ENCODE results near the gene MAPKAPK2.

MAPKAPK2 gene

DNA sequence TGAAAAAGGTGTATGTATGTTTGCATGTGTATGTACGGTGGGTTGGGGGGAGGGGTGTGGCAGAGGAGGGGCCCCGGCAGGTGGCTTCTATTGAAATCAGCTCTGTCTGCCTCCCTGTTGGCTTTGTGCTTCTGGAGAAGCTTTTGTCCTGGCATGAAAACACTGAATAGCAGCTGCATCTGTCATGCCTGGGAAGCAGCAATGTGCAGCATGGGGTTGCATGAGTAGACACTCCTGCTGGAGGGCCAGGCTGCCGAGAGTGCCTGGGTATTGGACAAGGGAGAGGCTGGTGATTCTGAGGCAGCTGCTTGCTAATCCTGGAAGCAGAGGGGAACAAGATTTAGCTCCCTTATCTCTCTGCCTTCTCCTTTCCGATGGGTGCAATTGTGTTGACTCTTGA, 20.5 kb downstream of the MAPKAPK2 start:
- no peak for DNase-seq

DNA sequence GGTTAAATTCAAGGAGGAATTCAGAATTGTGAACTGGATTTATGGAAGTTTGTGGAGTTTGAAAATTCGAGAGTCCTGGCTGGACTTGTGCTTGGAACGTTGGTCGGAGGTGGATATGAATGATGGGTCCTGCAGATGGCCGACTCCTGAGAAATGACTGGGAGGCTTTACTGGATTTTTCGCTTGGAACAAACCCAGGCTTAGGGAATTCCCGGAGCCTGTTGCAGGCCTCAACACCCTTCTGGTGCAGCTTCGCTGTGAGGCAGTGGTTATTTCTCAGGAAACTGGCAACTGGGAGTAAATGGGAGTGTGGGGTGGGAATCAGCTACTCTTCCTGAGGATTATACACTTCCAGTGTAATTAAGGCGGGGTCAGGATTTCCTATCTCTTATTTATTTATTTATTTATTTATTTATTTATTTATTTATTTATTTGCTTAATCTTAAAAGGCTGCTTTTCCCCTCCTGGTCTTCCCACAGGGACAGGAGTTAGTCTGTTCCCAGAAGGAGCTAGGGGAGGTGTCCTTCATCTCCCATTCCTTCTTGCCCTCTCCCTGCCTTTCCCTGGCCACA, 21.1 kb downstream of the MAPKAPK2 start:
- no peak for DNase-seq

GRCh38 chr1:206706298-206706791, 21.6 kb downstream of the MAPKAPK2 start:
- DNase-seq: peak in 1 of 5 experiments; percentile 42

DNA sequence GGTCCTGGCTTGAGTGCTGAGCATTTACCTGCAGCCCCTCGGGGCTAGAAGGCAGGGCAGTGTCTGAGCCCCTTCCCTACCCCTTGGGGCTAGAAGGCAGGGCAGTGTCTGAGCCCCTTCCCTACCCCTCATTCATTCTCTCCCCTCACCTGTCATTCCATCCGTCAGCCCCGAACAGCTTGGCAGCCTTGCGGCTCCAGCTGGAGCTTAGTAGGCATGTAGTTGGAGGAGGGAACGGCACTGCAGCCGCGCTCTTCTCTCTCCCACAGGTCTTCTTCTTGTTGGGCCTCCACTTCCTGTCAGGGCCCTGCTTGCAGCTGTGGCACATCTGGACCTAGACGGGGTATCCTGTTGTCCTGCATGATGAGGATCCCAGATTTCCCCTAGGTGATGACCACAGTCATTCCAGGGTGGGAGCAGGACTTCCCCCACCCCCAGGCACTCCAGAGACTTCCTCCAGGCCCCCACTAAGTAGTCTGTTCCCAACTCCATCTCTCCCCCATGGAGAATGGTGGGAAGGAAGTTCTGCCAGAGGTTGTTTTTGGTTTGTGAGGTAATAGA, 22.2 kb downstream of the MAPKAPK2 start:
- DNase-seq: no peak

DNA sequence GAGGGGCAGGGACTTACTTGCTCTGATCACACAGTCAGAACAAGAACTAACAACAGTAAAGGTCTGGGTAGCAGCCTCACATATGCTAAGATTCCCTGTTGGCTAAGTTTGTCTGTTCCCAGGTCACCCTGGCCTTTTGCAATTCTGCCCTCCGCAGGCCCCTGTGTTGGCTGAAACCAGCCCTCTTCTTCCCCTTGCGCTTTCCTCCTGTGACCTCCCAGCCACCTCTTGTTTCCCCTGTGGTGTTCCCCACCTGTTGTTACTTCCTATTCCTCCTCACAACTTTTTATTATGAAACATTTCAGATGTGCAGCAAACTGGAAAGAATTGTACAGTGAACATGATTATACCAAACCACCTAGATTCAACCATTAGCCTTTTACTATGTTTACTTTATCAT, 23.4 kb downstream of the MAPKAPK2 start:
- DNase-seq: no peak

- DNase-seq: no peak
Observed at GRCh38 chr1:206708882-206709281, 24.2 kb downstream of the MAPKAPK2 start.

- DNase-seq: no peak
Observed at GRCh38 chr1:206709322-206709721, 24.6 kb downstream of the MAPKAPK2 start.

DNA sequence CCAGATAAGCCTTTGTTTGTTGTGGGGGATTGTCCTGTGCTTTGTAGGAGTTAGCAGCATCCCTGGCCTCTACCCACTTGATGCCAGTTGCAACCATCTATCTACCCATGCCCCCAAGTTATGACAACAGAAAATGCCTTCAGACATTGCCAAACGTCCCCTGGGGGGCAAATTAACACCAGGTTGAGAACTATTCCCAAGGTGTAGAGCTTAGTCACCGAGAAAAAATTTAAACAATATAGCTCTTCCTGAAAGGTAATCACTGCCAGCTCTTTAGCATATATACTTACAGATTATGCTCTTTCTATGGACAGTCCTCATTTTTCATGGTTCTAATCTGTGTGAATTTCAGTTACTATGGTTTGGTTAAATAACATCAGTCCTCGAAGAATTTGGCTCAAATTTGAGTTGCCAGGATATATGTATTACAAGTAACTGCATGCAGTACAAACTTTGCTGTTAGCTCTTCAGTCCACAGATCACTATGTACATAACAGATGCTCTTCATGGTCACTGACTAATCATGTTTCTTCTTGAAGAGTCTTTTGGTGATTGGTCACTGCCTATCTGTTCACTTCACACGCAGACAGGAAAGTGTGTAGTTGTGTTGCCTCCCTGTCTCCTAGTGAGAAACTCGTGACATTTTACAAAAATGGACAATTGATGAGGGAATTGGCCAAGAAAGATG, 25.2 kb downstream of the MAPKAPK2 start:
- DNase-seq: no peak

DNA sequence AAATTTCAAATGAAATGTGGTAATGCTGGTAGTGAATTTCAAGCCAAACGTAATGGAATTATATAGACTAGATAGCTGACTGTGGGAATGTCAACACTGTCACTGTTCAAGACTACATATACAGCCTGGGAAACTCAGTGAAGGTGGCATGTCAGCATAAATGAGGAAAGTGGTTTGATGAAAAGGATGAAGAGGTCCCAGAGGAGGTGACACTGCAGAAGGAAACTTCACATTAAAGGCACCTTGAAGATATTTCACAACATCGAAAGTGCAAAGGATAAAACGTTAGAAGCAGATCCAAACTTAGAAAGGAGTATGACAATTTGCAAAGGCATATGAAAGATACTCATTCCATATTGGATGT, 25.7 kb downstream of the MAPKAPK2 start:
- no peak for DNase-seq

DNA sequence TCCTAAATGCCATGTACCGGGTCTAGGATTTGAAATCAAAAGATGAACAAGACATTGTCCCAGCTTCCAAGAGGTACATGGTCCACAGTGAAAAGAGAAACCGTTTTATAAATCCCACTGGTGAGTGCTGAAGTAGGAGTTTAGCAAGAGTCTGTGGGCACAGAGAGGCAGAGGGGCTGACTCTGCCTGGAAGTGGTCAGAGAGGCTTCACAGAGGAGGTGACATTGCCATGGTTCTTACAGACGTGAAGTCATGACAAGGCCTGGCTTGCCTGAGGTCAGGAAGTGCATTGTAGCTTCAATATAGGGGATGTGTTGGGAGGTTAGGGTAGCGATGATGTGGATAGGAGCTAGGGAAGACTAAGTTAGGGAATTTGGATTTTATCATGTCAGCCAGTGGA, 28.4 kb downstream of the MAPKAPK2 start:
- peak in 2 of 5 experiments; percentile 50 to 57 for DNase-seq

- no peak for DNase-seq
Observed at GRCh38 chr1:206713910-206714312, 29.2 kb downstream of the MAPKAPK2 start.

GRCh38 chr1:206714331-206715058, 29.8 kb downstream of the MAPKAPK2 start:
- DNase-seq: peak in 1 of 5 experiments; percentile 72

DNA sequence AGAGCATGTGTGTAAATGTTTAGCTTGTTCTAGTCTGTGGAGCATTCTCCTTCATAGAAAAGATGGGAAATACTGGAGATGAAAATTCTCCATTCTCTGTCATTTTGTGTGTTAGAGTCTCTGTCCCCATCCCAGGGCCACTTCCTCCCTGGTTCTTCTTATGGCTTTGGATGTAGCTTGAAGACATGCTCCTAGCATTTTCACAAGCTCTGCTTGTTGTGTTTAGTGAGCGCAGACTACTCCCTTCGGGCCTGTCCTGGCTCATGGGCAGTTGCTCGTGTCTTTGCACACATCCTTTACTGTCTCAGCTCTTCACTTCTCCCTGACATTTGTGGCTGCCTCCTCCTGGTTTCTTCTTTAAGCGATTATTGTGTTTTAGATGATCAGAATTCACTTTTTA, 30.4 kb downstream of the MAPKAPK2 start:
- DNase-seq: no peak

DNA sequence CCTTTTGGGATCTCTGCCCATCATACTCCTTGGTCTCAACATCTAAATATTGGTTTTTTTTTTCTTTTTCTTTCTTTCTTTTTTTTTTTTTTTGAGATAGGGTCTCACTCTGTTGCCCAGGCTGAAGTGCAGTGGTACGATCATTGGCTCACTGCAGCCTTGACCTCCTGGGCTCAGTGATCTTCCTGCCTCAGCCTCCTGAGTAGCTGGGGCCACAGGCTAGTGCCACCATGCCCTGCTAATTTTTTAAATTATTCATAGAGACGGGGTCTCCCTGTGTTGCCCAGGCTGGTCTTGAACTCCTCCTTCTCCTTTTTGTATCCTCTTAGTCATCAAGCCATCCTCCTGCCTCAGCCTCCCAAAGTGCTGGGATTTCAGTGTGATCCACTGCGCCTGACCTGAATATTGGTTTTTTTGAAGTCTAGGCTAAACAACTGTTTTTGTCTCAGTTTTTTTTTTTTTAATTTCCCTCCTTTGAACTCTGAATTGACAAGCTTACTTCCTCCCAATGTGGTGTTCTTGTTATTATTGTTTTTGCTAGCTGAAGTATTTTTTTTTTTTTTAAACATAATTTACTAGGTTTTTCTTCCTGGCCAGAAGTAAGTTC, 30.9 kb downstream of the MAPKAPK2 start:
- peak in 2 of 5 experiments; percentile 27 to 78 for DNase-seq

DNA sequence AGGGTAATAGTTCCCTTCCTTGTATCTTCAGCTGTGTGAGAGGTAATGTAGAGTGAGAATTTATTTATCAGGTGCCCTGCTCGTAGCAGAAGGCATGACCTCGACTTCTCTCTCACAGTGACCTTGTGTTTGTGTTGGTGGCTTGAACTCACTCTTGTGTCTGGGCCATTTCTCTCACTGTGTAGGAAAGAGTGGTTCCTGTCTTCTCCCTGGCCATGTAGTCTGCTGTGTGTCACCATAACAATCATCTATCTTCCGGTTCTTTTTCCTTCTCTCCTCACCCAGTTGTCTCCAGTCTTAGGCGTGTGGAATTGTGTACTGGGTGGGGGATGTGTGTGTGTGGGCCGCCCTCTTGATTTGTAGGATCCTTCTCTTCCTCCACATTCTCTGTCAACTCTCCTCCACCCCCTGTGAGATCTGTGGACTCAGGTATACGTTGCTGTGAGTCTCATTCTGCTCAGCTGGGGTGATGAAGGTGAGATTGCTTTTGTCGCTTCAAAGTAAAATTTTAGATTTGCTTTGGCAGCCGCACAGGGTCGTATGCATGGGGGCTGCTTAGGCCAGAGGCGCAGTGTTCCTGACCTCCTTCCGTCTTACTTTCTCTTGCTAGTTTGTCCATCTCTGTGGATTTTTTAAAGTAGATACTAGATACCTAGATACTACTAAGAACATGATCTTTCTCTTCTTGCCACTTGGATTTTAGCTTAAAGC, 31.6 kb downstream of the MAPKAPK2 start:
- DNase-seq: peak in 1 of 5 experiments; percentile 16

- peak in 2 of 5 experiments; percentile 47 to 68 for DNase-seq
Observed at GRCh38 chr1:206716870-206717673, 32.4 kb downstream of the MAPKAPK2 start.

DNA sequence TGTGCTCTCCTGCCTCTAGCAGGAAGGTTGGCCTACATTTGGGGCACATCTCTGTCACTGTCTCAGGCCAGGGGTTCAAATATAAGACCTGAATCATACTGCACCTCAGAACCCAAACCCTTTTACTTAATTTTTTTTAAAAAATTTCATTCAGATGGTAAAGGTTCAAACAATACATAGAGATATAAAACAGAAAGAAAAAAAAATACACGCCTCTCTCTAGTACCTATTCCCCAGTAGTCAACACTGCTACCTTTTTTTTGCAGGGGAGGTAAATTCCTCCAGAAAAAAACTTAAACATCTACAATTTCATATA, 32.9 kb downstream of the MAPKAPK2 start:
- no peak for DNase-seq

DNA sequence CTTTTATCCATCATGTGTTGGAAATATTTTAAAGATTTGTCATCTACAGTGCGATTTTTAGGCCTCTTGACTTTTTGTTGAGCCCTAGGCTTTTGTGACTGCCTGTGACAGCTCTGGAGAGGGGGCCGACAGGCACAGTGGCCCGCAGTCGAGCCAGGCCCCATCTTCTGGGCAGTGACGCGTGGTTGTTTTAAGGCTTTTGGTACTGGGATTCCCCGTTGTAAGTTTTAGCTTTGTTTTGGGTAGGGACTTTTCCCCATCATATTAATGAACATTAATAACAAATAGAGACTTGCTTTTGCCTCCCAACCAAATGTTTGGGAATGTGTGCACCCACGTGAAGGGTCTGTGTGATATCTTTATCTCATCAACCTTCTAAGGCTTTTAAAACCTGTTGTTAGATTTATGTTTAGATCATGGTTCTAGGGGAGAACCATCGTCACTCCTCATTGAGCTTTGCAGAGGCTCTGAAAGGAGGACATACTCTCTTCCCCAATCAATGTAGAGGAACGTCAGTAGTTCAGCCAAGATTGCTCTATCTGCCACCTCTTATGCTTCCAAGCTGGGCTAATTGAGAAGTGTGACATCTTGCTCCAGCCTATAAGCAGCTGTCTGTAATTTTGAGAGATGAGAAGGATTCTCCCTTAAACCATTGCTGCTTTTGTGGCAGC, 34.6 kb downstream of the MAPKAPK2 start:
- DNase-seq: no peak

DNA sequence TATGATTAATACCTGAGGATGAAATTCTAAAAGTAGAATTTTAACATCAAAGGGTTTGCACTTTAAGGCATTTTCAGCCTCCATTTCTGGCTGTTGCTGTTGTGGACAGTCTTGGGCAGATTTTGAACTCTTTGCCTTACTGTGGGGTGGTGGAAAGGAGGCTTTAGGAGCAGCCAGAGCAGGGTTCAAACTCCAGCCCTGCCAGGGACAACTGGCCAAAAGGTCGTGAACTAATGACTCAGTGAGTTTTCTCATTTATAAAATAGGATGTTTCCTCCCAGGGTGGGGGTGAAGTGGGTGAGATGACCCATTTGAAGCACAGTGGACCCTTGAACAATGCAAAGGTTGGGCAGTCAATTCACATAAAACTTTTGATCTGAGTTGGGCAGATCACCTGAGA, 36.7 kb downstream of the MAPKAPK2 start:
- DNase-seq: no peak

DNA sequence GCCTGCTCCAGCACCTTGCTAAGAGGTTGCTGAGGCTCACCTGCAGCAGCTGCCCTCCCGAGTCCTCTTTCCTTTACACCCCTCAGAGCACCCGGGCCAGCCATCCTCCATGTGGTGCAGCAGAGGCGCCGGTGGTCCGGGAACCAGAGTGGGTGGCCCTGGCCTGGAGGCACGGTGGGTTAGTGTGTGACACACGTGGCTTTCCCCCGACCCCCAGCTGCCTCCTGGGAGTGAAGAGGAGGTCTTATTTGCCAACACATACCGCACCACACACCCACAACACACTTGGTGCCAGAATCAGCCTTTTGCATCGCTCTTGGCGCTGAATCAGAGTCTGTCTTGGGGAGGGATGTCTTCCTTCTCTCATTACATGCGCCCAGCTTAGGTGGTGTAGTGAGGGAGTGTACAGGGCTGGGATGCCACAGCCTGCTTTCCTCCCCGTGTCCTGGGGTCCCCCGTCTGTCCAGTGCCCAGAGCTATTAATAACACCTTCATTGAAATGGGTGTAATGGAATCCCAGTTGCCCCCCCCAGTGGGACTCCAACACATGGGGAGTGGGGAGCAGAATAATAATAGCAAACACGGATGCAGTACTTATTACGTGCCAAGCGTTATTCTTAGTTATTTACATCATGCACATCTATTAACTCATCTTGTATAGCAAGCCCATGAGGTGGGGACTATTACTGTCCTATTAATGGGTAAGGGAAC, 38.2 kb downstream of the MAPKAPK2 start:
- DNase-seq: no peak

DNA sequence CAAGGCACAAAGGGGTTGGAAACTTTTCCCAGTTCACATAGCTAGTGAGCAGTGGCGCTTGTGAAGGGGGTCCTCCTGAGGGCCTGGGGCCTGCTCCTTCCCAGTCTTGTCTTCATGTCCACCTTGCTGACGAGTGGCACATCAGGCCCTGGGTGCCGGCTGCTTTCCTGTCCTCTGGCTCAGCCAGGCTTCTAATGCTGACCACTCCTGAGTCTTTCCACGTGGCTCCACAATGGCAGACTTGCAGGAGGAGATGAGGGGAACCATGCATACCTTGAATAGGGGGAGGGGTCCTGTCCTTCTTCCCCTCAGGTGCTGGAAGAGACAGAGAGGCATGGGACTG, 38.7 kb downstream of the MAPKAPK2 start:
- DNase-seq: no peak
